Renal cortical epithelial cell (primary cell): ENCODE results near the gene CES4A. TPM values are rescaled to one million over a fixed set of nuclear protein-coding genes. Genes with fewer than 3 reads are reported as not detected.
"Not testable (repeated sequence)": the region's sequence is repeated elsewhere in the genome, so short reads cannot be mapped to it uniquely, and the experiment has no call there.

Experiments
- DNase-seq: peaks from one replicate; pipeline ENCODE4 v3.0.0-alpha.2; 2011; ENCODE audit warnings: low read depth
- total RNA-seq: library from RNA; depleted of rRNA; stranded (reverse); fragments of >200 nt; gene quantifications from 2 replicates; pipeline ENCODE4 v1.2.3, GENCODE V29; 2014

Gene CES4A
- total RNA-seq, 1 donor from 2014 or later = 13.6 TPM

DNA sequence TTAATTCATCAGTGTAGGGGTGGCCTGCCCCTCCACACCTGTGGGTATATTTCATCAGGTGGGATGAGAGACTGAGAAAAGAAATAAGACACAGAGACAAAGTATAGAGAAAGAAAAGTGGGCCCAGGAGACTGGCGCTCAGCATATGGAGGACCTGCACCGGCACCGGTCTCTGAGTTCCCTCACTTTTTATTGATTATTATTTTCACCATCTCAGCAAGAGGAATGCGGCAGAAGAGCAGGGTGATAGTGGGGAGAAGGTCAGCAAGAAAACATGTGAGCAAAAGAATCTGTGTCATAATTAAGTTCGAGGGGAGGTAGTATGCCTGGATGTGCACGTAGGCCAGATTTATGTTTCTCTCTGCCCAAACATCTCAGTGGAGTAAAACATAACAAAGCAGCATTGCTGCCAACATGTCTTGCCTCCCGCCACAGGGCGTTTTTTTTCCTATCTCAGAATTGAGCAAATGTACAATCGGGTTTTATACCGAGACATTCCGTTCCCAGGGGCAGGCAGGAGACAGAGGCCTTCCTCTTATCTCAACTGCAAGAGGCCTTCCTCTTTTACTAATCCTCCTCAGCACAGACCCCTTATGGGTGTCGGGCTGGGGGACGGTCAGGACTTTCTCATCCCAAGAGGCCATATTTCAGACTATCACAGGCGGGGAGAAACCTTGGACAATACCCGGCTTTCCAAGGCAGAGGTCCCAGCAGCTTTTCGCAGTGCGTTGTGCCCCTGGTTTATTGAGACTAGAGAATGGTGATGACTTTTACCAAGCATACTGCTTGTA lies 32.8 kb upstream of the CES4A start:
- not testable (repeated sequence) for DNase-seq

DNA sequence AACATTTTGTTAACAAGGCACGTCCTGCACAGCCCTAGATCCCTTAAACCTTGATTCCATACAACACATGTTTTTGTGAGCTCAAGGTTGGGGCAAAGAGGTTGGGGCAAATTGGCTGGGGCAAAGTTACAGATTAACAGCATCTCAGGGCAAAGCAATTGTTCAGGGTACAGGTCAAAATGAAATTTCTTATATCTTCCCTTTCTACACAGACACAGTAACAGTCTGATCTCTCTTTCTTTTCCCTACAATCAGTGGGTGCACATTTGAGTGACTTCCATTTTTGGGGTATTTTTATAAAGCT lies 32.3 kb upstream of the CES4A start:
- not testable (repeated sequence) for DNase-seq

DNA sequence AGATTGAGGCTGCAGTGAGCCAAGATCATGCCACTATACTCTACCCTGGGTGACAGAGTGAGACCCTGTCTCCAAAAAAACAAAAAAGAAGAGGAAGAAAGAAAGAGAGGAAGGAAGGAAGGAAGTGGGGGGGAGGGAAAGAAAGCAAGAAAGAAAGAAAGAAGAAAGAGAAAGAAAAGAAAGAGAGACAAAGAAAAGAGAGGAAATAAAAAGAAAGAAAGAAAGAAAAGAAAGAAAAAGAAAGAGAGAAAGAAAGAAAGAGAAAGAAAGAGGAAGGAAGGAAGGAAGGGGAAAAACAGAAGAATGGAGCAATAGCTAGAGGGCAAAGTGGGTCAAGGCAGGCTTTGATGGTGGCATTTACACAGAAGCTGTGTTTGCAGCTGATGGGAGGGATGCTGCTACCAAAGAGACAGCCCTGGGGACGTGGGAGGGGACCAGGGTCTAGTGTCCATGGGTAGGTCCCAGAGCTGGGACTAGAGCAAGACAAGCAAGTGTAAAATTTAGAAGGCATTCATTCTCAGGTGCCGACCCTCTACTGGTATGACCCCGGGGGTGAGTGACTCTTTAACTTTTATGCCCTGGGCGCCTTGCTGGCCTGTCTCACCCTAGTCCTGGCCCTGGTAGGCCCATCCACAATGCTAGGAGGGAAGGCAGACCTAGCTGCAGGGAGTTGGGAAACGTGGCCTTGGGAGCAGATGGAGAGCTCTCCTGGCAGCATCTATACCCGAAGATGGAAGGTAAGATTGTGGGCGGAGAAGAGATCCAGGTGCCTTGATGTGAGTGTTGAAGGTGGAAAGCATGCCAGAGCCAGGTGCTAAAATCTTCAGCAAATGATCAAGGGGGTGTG lies 29.3 kb upstream of the CES4A start:
- no peak for DNase-seq

DNA sequence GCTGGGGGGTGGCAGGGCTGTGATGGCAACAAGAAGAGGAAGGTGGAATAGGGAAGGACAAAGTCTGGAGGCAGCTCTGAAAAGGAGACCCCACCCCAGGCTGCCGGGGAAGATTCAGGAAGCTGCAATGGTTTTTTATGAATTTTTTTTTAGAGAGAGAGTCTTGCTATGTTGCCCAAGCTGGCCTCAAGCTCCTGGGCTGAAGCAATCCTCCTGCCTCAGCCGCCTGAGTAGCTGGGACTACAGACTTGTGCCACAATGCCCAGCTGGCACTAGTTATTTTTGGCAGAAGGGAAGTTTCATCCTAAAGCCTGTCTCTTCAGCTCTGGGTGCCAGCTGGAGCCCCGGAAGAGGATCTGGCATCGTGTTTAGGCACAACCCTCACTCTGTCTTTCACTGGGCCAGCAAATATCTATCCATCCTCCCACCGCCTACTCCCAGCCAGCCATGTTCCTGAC lies 28.7 kb upstream of the CES4A start:
- DNase-seq = no peak

DNA sequence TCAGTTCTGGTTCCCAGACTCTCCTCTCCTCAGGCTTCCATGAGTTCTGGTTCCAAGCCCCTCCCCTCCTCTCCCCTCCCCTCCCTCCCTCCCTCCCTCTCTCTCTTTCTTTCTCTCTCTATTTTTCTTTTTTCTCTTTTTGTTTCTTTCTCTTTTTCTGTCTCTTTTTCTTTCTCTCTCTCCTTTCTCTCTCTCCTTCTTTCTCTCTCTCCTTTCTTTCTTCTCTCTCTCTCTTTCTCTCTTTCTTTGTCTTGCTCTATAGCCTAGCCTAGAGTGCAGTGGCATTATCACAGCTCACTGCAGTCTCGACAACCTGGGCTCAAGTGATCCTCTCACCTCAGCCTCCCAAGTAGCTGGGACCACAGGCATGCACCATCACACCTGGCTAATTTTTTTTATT lies 28.1 kb upstream of the CES4A start:
- DNase-seq = no peak

DNA sequence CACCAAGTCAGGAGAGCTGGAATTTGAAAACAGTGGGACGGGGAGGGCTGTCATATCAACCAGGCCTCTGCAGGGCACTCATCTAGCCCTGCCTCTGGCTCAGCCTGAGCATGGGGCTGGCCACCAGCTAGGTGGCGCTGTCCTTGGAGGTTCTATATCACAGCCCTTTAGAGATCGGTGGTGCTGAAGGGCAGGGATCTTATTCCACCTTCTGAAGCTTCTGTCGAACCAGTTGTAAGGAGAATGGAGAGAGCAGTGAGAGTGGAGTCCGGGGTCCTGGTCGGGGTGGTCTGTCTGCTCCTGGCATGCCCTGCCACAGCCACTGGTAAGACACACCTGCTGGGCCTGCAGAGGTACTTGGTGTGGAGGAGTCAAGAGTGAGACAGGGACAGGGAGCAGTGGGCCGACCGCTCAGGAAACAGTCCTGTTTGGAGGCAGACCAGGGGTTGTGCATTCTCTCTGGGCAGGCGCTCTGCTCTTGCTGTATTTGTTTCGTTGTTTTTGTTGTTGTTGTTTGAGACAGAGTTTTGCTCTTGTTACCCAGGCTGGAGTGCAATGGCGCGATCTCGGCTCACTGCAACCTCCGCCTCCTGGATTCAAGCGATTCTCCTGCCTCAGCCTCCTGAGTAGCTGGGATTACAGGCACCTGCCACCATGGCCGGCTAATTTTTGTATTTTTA lies 27.2 kb upstream of the CES4A start, which contains the start of gene CES3:
TSS of gene CES3 (plus strand) at position 202 of the 680 bp plus-strand sequence. CDS start at position 244, 42 bp downstream.
- peak; percentile 68 for DNase-seq

DNA sequence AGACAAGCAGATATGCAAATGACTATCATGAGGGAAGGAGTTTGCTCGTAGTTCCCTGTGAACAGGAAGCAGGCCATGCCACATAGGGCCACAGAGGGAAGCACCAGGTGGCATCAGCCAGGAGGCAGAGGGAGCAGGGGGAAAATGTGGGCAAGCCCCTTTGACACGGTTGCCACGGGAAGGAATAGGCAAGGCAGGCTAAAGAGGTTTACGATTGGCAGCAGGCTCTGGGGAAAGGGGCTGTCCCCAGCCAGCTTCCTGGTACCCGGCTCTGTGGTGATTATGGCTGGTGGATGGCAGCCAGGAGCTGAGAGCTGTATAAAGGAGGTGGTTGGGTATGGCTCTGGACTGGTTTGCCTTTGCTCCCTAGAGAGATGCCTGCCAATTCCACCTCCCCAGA lies 26.5 kb upstream of the CES4A start:
- no peak for DNase-seq

DNA sequence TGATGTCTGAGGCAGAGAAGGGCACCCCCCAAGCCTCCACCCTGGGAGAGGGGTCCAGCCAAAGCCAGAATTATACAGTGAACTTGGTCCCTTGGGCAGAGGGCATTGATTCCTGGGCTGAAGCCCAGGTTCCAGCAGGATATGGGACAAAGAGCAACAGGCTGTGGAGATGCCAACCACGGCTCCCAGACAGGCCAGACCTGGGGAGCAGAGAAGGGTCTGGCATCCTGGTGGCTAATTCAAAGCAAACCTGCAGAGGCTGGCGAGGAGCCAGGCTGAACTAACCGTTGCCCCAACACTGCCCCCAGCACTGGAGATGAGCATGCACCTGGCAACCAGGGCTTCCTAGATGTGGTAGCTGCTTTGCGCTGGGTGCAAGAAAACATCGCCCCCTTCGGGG lies 24.3 kb upstream of the CES4A start:
- no peak for DNase-seq

DNA sequence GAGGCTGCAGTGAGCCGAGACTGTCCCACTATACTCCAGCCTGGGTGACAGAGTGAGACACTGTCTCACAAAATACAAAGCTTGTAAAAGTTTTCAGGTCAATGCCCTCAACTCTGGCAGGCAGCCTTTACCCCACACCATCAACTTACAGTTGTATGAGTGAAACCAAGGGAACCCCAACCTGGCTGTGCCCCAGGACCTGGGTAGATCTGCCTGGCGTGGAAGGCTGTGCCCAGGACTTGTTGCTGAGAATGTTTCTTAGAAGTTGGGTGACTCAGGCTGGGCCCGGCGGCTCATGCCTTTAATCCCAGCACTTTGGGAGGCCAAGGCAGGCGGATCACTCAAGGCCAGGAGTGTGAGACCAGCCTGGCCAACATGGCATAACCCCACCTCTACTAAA lies 19.5 kb upstream of the CES4A start:
- no peak for DNase-seq

DNA sequence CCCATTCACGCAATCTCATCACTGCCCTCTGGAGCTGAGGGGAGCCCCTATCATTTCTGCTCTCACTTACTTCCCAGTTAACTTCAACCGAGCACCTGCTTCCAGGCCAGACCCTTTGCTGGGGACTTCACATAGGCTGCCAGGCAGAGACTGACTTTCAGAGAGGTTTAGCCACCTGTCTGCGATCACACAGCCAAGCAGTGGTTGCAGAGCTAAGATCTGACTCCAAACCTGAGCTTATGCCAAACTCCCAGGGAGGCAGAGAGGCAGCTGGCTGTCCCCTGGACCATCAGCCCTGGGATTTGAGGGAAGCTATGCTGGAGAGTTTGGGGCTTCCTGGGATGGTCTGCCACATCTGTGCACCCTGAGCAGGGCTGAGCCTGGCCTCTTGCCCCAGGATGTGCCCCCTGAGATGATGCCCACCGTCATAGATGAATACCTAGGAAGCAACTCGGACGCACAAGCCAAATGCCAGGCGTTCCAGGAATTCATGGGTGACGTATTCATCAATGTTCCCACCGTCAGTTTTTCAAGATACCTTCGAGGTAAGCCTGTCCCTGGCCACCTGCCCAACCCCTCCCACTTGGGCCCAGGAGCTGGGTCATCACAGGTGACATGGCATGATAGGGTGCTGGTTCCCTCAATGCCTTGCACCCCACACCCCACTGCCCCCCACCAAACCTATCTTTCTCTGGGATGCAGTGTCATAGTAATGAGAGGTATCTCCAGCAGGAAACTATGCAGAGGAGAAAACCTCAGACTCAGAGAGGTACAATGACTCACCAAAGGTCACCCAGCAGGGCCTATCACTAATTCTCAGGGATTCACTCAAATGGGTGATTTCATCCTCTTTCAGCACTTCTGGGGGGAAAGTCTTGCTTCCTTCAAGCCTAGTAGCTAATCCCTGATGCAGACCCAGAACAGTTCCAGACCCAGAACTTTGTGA lies 17.3 kb upstream of the CES4A start:
- peak; percentile 85 for DNase-seq

DNA sequence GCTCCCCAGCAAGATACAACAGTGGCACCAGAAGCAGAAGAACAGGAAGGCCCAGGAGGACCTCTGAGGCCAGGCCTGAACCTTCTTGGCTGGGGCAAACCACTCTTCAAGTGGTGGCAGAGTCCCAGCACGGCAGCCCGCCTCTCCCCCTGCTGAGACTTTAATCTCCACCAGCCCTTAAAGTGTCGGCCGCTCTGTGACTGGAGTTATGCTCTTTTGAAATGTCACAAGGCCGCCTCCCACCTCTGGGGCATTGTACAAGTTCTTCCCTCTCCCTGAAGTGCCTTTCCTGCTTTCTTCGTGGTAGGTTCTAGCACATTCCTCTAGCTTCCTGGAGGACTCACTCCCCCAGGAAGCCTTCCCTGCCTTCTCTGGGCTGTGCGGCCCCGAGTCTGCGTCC lies 15.4 kb upstream of the CES4A start:
- no peak for DNase-seq

DNA sequence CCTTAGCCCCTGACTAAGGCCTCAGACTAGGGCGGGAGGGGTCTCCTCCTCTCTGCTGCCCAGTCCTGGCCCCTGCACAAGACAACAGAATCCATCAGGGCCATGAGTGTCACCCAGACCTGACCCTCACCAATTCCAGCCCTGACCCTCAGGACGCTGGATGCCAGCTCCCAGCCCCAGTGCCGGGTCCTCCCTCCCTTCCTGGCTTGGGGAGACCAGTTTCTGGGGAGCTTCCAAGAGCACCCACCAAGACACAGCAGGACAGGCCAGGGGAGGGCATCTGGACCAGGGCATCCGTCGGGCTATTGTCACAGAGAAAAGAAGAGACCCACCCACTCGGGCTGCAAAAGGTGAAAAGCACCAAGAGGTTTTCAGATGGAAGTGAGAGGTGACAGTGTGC lies 14.7 kb upstream of the CES4A start:
- DNase-seq = no peak

DNA sequence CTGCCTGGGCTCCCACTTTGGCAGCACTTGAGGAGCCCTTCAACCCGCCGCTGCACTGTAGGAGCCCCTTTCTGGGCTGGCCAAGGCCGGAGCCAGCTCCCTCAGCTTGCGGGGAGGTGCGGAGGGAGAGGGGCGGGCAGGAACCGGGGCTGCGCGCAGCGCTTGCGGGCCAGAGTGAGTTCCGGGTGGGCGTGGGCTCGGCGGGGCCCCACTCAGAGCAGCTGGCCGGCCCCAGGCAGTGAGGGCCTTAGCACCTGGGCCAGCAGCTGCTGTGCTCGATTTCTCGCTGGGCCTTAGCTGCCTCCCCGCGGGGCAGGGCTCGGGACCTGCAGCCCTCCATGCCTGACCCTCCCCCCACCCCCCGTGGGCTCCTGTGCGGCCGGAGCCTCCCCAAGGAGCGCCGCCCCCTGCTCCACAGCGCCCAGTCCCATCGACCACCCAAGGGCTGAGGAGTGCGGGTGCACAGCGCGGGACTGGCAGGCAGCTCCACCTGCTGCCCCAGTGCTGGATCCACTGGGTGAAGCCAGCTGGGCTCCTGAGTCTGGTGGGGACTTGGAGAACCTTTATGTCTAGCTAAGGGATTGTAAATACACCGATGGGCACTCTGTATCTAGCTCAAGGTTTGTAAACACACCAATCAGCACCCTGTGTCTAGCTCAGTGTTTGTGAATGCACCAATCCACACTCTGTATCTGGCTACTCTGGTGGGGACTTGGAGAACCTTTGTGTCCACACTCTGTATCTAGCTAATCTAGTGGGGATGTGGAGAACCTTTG lies 14.0 kb upstream of the CES4A start:
- DNase-seq = not testable (repeated sequence)

DNA sequence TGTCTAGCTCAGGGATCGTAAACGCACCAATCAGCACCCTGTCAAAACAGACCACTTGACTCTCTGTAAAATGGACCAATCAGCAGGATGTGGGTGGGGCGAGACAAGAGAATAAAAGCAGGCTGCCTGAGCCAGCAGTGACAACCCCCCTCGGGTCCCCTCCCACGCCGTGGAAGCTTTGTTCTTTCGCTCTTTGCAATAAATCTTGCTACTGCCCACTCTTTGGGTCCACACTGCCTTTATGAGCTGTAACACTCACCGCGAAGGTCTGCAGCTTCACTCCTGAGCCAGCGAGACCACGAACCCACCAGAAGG lies 13.5 kb upstream of the CES4A start:
- DNase-seq = not testable (repeated sequence)

DNA sequence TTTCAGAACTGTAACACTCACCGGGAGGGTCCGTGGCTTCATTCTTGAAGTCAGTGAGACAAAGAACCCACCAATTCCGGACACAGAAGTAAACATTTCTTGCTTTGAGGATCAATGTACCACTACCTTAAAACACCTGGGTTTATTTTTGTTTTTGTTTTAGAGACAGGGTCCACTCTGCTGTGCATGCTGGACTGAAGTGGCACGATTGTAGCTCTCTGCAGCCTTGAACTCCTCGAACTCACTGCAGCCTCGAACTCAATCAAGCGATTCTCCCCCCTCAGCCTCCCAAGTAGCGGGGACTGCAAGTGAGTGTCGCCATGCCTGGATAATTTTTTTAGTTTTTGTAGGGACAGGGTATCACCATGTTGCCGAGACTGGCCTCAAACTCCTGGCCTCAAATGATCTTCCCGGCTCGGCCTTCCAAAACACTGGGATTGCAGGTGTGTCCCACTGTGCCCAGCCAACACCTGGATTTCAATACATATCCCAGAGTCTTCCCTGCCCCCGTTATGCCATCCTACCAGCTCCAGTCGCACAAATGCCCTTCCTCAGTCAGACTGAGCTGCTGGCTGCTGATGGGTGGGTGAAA lies 13.0 kb upstream of the CES4A start:
- DNase-seq = no peak

DNA sequence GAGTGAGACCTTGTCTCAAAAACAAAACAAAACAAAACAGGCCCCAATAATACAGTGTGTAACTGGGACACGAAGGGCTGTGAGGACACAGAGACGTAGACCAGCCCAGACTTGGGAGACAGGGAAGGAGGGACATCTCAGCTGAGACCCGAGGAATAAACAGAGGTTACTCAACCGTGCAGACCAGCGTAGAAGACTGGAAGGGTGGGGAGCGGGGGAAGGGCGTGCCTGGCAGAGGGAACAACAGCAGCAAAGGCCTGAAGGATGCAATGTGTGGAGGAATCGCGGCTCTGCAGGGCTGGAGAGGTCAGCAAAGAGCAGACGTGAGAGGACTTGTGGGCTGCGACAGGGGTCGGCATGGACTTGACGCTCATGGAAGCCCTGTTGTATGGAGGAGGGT lies 11.6 kb upstream of the CES4A start:
- DNase-seq = peak; percentile 40

DNA sequence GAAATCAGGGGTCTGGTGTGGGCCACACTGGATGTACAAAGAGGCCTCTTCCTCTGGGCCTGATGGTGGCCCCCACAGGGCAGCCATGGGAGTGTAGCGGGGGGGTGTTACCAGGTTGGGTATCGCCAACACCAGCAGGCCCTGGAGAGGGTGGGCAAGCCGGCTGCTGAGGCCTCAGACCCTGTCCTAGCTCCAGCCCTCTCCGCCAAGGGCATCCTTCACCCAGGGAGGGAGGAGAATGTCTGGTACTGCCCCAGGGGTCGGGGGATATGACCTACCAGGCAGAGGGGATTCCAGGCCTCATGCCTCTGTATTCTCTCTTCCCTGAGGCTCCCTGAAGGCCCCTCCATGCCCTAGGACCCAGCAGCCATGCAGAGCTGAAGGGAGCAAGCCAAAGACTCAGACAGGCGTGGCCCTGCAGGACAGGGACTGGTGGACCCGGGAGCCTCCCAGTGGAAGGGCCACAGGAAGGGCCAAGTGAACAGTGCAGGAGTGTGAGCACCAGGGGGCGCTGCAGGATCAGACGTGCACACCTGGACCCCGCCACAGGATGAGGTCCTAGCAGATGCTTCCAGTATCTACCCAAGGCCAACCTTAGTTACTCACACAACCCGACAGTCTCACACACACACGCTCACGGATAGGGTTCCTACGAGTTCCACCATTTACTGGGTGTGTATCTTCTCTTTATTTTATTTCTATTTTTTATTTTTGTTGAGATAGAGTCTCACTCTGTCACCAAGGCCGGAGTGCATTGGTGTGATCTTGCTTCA lies 10.9 kb upstream of the CES4A start:
- peak; percentile 57 for DNase-seq

DNA sequence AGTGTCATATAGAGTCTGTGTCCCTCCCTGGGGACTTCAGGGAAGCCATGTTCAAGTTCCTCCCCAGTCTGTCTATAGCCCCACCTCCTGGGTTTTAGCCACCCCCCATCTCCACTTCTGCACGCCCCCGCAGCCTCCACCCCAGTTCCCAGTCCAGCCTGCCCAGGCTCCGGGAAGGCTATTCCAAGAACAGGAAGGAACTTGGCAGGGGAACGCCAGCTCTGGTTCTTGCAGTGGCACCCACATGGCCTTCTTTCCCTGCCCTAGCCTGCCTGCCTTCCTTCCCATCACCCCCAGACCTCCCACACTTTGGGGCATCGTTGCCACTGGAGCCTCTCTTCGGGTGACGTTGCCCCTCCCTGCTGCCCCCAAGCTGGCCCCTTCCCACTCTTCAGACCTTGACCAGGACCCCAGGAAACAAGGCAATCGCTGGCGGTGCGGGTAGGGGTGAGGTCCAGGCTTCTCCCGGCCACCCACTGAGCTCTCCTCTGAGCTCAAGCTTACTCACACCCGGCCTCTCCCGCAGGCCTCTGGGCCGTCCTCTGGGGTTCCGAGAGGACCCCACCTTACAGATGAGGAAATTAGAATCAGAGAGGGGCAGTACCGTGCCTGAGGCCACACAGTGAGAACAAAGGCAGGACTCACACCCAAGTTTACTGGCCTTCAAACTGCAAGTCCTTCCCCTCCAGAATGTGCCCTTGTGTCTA lies 9.2 kb upstream of the CES4A start:
- peak; percentile 43 for DNase-seq

DNA sequence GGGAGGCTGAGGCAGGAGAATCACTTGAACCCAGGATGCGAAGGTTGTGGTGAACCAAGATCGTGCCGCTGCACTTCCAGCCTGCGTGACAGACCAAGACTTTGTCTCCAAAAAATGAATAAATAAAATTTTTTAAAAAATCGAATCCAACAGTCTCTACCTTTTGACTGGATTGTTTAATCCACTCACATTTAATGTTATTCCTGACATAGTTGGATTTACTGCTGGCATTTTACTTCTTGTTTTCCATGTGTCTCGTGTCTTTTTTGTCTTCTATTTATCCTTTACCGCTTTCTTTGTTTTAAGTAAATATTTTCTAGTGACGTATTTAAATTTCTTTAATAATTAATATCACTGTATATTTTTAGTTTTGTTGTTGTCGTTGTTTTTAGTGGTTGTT lies 5.4 kb upstream of the CES4A start:
- DNase-seq = no peak
